HG03354 (cell line): ENCODE data around the gene C10orf71.

Experiments
- ATAC-seq: cut with Tn5 transposase; IDR thresholded peaks from one replicate; pipeline ENCODE4 v1.9.1; 2021; ENCODE audit warnings: mild to moderate bottlenecking; ENCODE audit not compliant: unreplicated experiment, poor library complexity, severe bottlenecking

The C10orf71 gene

GRCh38 chr10:49354593-49354992 is 55.6 kb downstream of the C10orf71 start:
- ATAC-seq: no peak

GRCh38 chr10:49355221-49355620 is 56.3 kb downstream of the C10orf71 start:
- ATAC-seq: no peak

GRCh38 chr10:49356181-49356580 is 57.2 kb downstream of the C10orf71 start:
- no peak for ATAC-seq

- ATAC-seq: no peak
These were observed 58.0 kb downstream of the C10orf71 start for GRCh38 chr10:49356944-49357343.

DNA sequence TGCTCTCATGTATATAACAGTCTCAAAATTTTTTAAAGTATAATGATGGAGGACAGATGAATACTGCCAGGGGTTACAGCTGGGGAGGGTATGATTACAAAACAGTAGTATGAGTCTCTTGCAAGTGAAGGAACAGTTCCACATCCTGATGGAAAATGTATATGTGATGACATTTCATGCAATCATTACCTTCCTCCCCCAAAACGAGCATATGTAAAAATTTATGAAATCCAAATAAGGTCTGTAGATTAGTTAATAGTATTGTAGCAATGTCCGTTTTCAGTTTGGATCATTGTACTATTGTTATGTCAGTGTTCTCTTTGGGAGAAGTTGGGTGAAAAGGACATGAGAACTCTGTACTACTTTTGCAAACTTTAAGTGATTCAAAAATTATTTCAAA is 58.9 kb downstream of the C10orf71 start:
- no peak for ATAC-seq

DNA sequence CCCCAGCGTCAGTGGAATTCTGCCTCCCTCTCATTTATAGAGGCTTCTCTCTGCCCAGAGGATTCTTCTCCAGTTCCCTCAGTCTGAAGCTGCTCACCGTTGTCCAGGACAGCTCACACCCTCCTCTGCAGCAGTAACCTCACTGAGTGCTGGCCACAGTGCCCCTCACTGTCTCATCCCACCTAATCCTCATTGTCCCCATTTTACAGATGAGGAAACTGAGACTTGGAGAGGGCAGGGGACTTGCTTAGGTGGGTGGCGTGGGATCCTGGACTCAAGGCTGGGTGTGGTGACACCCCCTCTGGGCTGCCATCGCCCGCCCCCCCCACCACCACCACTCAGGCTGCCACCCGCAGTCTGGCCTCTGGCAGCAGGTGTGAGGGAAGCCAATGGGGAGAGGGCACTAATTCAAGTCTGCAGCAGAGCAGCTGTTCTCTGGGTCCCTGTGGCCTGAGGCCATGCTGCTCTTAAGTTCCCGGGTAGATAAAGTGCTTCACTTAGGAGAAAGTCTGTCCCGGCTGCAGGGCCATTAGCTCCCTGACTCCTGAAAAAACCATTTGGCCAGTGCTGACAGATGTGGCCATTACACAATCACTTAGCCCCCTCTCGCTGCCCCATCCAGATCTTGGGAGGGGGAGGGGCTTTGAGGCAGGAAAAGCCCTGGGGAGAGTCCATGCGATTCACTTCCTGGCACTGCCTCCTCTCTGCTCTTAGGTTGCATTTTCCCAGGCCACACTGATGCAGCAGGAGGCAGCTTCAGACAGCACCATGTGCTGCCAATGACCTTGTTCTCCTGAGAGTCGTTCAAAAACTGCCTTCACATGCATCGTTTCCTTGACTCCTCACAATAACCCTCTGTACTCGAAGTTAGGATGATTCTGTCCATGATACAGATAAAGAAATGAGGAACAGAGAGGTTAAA is 60.6 kb downstream of the C10orf71 start:
- ATAC-seq: no peak

DNA sequence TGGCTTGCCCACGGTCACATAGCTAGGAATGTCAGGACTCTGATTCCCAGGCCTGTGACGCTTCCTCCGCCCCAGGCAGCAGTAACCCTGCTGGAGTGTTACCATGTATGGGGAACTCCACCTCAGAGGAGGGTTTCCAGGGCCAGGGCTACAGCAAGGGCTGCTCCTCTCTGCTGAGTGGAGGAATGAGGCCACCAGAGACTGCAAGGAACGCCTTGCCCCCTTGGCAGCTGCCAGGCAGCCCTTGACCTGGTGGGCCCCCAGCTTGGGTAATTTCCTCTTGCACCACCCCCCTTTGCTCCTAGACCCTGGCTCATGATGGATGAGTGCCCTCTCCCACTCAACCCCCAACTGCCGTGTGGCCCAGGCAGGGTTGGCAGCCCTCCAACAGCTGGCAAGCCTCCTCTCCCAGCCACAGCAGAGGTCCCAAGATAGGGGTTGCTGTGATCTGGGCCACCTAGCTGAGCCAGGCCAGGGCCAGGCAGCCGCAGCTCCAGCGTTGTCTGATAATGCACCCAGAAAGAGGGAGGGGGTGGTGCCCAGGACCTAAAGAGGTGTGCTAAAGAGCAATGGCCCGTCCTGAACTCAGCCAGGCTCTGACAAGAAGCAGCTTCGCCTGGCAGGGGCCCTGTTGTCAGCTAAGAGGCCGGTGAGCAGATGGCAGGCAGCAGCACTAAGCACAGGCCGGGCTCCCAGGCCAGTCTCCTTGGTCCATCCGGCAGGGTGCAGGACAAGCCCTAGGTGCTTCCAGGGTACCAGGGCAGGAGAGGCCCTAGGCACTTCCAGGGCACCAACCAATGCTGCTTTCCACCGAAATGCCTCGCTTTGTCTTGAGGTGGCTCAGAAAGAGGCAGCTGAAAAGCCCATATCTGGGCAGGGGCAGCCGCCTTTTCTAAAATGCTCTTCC is 61.6 kb downstream of the C10orf71 start:
- no peak for ATAC-seq

DNA sequence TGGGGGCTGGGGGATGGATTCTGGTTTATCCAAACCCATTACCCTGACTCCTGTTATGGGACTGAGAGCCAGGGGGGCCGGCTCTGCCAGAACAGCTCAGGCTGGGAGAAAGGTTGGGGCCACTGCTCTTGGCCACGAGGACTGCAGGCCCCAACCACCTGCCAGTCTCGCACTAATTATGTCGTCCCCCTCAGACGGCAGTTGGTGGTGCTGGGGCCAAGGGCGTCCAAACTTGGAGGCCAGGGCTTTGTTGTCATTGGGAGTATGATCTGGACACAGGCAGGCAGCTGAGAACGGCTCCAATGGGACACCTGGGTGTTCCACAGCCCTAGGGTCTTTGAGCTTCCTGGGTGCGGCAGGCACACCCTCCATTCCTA is 62.2 kb downstream of the C10orf71 start:
- ATAC-seq: no peak

DNA sequence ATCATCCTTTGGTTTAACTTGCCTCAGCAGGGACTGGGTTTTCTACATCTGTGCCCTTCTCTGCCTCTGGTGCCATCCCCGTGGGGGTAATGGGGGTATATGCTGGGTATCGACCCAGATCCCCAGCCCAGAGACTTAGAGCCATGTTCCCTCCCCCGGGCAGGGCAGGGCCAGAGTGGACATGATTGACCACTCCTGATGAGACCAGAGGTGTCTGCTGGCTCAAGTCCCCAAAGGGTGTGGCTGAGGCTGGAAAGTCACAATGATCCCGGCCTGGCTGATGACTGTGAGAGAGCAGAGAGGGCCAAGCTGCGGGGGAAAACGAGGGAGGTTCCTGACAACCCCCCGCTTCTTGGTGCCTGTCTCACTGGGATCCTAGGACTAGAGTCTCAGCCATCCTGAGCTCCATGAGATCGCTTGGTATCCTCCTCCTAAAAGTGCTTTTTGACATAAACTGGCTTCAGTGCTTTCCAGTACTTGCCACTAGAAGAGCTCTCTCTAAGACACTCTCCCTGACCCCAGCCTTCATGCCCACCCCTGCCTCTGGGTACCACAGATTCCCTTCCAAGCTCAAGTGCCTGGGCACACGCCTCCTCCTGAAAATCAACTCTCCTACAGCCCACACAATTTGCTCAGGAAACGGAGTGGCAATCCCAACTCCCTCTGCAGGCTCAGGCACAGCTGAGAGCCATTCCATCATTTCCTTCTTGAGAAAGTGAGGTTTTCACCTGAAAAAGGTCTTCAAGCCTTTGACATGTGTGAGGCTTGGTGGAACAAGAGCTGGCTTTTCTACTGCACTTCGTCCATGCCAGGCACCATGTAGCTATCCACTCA is 63.0 kb downstream of the C10orf71 start:
- ATAC-seq: no peak

DNA sequence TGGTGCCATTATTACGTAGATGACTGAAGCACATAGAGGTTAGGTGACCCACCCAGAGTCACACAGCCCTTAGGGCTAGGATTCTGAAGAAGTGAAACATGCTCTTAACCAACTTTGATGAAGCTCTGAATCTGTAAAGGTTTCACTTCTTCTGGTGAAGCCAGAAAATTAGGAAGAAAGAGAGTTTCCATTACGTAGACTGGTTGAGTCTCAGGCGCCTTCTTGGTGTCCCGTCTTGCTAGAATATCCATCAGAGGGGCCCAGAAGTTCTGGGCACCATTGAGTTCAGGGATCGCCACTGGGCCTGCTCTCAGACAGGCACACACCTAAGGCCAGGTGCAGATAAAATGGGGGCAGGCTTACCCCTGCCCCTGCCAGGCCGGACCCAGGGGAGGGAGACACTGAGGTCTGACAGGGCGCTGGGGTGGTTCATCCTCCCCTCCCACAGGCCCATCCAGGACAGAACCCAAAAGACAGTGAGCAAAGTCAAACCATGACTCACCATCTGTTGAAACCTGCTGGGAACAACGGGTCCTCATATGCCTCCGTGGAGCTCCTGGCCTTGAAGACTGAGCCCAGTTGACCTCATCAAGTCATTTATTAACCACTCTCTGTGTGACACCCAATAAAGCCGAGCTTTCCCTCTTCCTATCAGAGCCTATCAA is 63.8 kb downstream of the C10orf71 start:
- peak; percentile 84 for ATAC-seq

GRCh38 chr10:49363309-49364031 is 64.5 kb downstream of the C10orf71 start:
- no peak for ATAC-seq

DNA sequence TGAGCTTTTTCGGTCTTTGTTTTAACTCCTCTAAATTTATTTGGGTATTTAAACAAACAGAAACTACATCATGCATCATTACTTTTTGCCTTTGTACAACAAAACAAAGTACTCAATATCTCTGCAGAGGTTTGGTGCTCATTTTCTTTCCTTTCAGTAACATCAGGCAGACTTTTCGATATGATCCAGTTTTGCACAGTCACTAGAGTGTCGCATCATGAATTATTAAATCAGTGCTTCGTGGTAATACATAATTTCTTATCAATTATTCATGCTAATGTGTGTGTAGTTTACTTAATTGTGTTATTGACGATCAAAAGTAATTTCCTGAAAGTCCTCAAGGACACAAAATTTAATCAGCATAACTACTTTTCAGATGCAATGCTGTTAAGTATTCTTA is 65.1 kb downstream of the C10orf71 start:
- no peak for ATAC-seq

DNA sequence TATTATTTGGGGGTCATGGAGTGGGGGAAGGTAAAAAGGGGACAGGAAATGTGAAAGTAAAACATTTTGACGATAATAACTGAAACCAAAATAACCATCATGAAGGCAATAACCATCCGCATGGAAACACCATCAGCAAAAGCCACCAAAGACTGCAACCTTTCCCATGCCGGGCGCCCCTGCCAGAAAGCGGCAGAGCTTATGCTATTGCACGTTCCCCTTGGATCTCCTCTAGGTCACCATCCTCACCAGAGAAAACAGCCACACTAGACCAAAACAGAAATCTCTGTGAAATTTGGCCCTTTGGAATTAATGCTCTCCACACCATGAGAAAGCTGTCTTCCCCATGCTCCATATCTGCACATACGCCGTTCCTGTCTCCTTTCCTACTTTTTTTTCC is 65.8 kb downstream of the C10orf71 start:
- ATAC-seq: no peak

GRCh38 chr10:49365275-49365674 is 66.3 kb downstream of the C10orf71 start:
- no peak for ATAC-seq

GRCh38 chr10:49365675-49366415 is 66.9 kb downstream of the C10orf71 start:
- no peak for ATAC-seq

DNA sequence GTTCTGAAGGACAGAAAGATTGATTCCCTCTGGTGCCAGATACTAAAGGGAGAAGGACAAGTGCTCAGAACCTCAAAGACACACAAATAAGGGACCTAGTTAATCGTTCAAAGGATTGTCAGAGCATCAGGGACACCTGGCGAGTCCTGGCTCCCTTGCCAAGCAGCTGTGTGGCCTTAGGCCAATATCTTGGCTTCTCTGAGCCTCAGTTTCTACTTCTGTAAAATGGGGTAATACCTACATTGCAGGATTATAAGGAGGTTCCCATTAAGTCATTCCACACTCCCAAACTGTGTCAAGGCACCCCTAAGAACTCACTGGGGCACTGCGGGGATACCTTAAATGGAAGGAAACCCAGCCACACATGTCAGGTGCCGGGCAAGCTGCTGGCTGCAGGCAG is 67.5 kb downstream of the C10orf71 start:
- ATAC-seq: no peak

GRCh38 chr10:49367600-49367999 is 68.6 kb downstream of the C10orf71 start:
- ATAC-seq: no peak

GRCh38 chr10:49368256-49368655 is 69.3 kb downstream of the C10orf71 start:
- no peak for ATAC-seq
